Testis (tissue), 3 donors: ENCODE data around the gene MYO1D. TPM values are rescaled to one million over a fixed set of nuclear protein-coding genes. Genes with fewer than 3 reads are reported as not detected.

Experiments
- DNase-seq: peaks from one replicate; pipeline ENCODE4 v3.0.0-alpha.2; 2019
- H3K27ac ChIP-seq, 2 donors: fragments of 200-600 bp; sonication (generic); one replicate each; pipeline ENCODE4 v1.5.1; 2019
- H3K27me3 ChIP-seq: fragments of 200-600 bp; sonication (generic); one replicate; pipeline ENCODE4 v1.5.1; 2019
- H3K36me3 ChIP-seq: fragments of 200-600 bp; sonication (generic); one replicate; pipeline ENCODE4 v1.5.1; 2017; ENCODE audit warnings: low read depth; ENCODE audit errors: missing control alignments
- H3K4me1 ChIP-seq: fragments of 200-600 bp; sonication (generic); one replicate; pipeline ENCODE4 v1.5.1; 2019
- H3K4me3 ChIP-seq, 2 donors: fragments of 200-600 bp; sonication (generic); one replicate each; pipeline ENCODE4 v1.5.1; 2017 to 2019
- H3K9me3 ChIP-seq: fragments of 200-600 bp; sonication (generic); one replicate; pipeline ENCODE4 v1.5.1; 2017
- CTCF ChIP-seq, 3 experiments: fragments of 450-650 bp in 2 of 3; fragments of 200-600 bp in 1 of 3; sonication (generic) in 1 of 3; IDR thresholded peaks; one replicate each; pipeline ENCODE4 v1.5.1; 2016 to 2019; ENCODE audit warnings: antibody characterized with exemption in 3 of 3, mild to moderate bottlenecking in 2 of 3, moderate library complexity in 1 of 3
- POLR2A ChIP-seq: fragments of 450-650 bp; IDR thresholded peaks from one replicate; pipeline ENCODE4 v1.6.1; 2017; ENCODE audit warnings: antibody characterized with exemption, mild to moderate bottlenecking, moderate library complexity
- WGBS, 2 donors: methylation state at CpG; one replicate each; pipeline ENCODE4 v1.1.5; 2018; 5-methylcytosine and 5-hydroxymethylcytosine counted together
- intact Hi-C: fragments of 100-400 bp; cut with DNase I; formaldehyde crosslinking; loops from one replicate; pipeline ENCODE4 v1.15.1; 2023; ENCODE audit warnings: low total_unique reads
- polyA plus RNA-seq: library from polyadenylated mRNA; stranded (reverse); fragments of 350-450 nt; fragmentation: Illumina TruSeq; extraction: RNeasy Lipid Tissue Mini Kit (QIAGEN cat#74804); gene quantifications from one replicate; pipeline ENCODE4 v1.2.3, GENCODE V29; 2014; ENCODE audit warnings: low read depth, low replicate concordance; ENCODE audit not compliant: insufficient read depth
- total RNA-seq, 2 donors: library from RNA; depleted of rRNA; stranded (reverse); fragments of >200 nt; gene quantifications; one replicate each; pipeline ENCODE4 v1.2.3, GENCODE V29; 2016

The MYO1D gene
- total and polyA plus RNA-seq, 3 donors from 2014 or later = 29.5 to 34.1 (median 33.6) TPM

GRCh38 chr17:32445971-32446370 is 431.0 kb downstream of the MYO1D start:
- 54 to 63% methylated on average over 2 of the region's 2 CpGs for WGBS, 2 donors
- no peak for DNase-seq
- no peaks in the 10 kb centered on the region for H3K36me3 ChIP-seq
- H3K27me3 ChIP-seq = no peaks in the 10 kb centered on the region
- peaks cover 3% of the 10 kb centered on the region for H3K4me1 ChIP-seq
- intact Hi-C loops = no loop called here
- TF ChIP-seq POLR2A (no peak), CTCF (IDR thresholded peaks at IDR 0.05) (no peak)
- H3K27ac ChIP-seq = no peak overlapping the region
- H3K9me3 ChIP-seq = no peaks in the 10 kb centered on the region
- no peak overlapping the region for H3K4me3 ChIP-seq

GRCh38 chr17:32445497-32445896 is 431.4 kb downstream of the MYO1D start:
- 9 to 16% methylated on average over 6 of the region's 6 CpGs for WGBS, 2 donors
- no peak for TF ChIP-seq CTCF (IDR thresholded peaks at IDR 0.05)
- TF ChIP-seq POLR2A = no peak
- Histone ChIP-seq H3K9me3 (no peaks in the 10 kb centered on the region), H3K4me3 (peak overlapping the region; percentile 81 to 86), H3K4me1 (peaks cover 3% of the 10 kb centered on the region), H3K27ac (peak overlapping the region in 1 of 2 donors; percentile 76), H3K27me3 (no peaks in the 10 kb centered on the region), H3K36me3 (no peaks in the 10 kb centered on the region)
- no peak for DNase-seq
- intact Hi-C loops = no loop called here

GRCh38 chr17:32445074-32445415 is 431.9 kb downstream of the MYO1D start:
- Histone ChIP-seq H3K27me3 (no peaks in the 10 kb centered on the region), H3K27ac (peak overlapping the region; percentile 51 to 76), H3K4me3 (peak overlapping the region; percentile 81 to 86), H3K9me3 (no peaks in the 10 kb centered on the region), H3K4me1 (peaks cover 3% of the 10 kb centered on the region), H3K36me3 (no peaks in the 10 kb centered on the region)
- WGBS, 2 donors = 0% methylated on average over 8 to 14 of the region's 14 CpGs
- intact Hi-C loops = no loop called here
- no peak for TF ChIP-seq CTCF (IDR thresholded peaks at IDR 0.05)
- TF ChIP-seq POLR2A = no peak
- peak; percentile 51 for DNase-seq

GRCh38 chr17:32444301-32445073 is 432.4 kb downstream of the MYO1D start, which contains the start of gene PSMD11:
PSMD11 (plus strand) TSS chr17:32444510; CDS start chr17:32444524, 14 bp downstream.
- H3K4me3 ChIP-seq = peak within 1 kb of the TSS; percentile 81 to 86
- H3K36me3 ChIP-seq = no peaks in the 10 kb centered on the region
- TF ChIP-seq POLR2A (peak; percentile 28), CTCF (IDR thresholded peaks at IDR 0.05) (peak in 2 of 3 experiments; percentile 72 to 76)
- WGBS, 2 donors = 0% methylated on average over 63 of the region's 74 CpGs; no CpG with 5 or more reads in 1 of the 2 donors
- H3K4me1 ChIP-seq = peaks cover 3% of the 10 kb centered on the region
- H3K27ac ChIP-seq = peak within 1 kb of the TSS; percentile 51 to 76
- H3K27me3 ChIP-seq = no peaks in the 10 kb centered on the region
- intact Hi-C loops = no loop called here
- peak; percentile 99 for DNase-seq
- H3K9me3 ChIP-seq = no peaks in the 10 kb centered on the region
